HG03039 (cell line): ENCODE data around the gene USP12.

ENCODE experiments used
- ATAC-seq: cut with Tn5 transposase; IDR thresholded peaks from one replicate; pipeline ENCODE4 v1.9.1; 2021; ENCODE audit warnings: mild to moderate bottlenecking, moderate library complexity; ENCODE audit not compliant: unreplicated experiment

Gene USP12

GRCh38 chr13:27186295-27186694 is 14.7 kb upstream of the USP12 start:
- no peak for ATAC-seq

GRCh38 chr13:27183561-27184147 is 12.0 kb upstream of the USP12 start:
- ATAC-seq = no peak

- ATAC-seq = no peak
Observed at GRCh38 chr13:27182844-27183497, 11.4 kb upstream of the USP12 start.

- no peak for ATAC-seq
Observed at GRCh38 chr13:27182054-27182453, 10.4 kb upstream of the USP12 start.

GRCh38 chr13:27177852-27178251 is 6.2 kb upstream of the USP12 start:
- no peak for ATAC-seq

- no peak for ATAC-seq
Observed at GRCh38 chr13:27176470-27177410, 5.1 kb upstream of the USP12 start.

- ATAC-seq = no peak
Observed at GRCh38 chr13:27174766-27175455, 3.3 kb upstream of the USP12 start.

GRCh38 chr13:27172495-27172842 is 858 bp upstream of the USP12 start:
- ATAC-seq = no peak

- ATAC-seq = peak; percentile 77
Observed at GRCh38 chr13:27171827-27172494, 350 bp upstream of the USP12 start.

GRCh38 chr13:27170516-27171243 is 931 bp downstream of the USP12 start:
- peak; percentile 3 for ATAC-seq

GRCh38 chr13:27170221-27170515 is 1.4 kb downstream of the USP12 start:
- no peak for ATAC-seq

- ATAC-seq = no peak
Observed at GRCh38 chr13:27168906-27169657, 2.5 kb downstream of the USP12 start.

- ATAC-seq = no peak
Observed at GRCh38 chr13:27168086-27168485, 3.5 kb downstream of the USP12 start.

- no peak for ATAC-seq
Observed at GRCh38 chr13:27166313-27166712, 5.3 kb downstream of the USP12 start.

- ATAC-seq = no peak
Observed at GRCh38 chr13:27161980-27162379, 9.6 kb downstream of the USP12 start.

- no peak for ATAC-seq
Observed at GRCh38 chr13:27161423-27161822, 10.2 kb downstream of the USP12 start.

GRCh38 chr13:27160657-27161295 is 10.8 kb downstream of the USP12 start:
- ATAC-seq = no peak

- ATAC-seq = no peak
Observed at GRCh38 chr13:27159806-27160563, 11.6 kb downstream of the USP12 start.
